AG04450 (cell line): ENCODE results near the gene APEH. TPM values are rescaled to one million over a fixed set of nuclear protein-coding genes. Genes with fewer than 3 reads are reported as not detected.

Source experiments
- CTCF ChIA-PET: fragments of 300-600, 350-600 bp; formaldehyde crosslinking; extraction: SDS; loops from one replicate; lab custom pipeline; 2022; ENCODE audit warnings: antibody characterized with exemption, inconsistent platforms; lab: Charles Lee
- POLR2A ChIA-PET: fragments of 350-600 bp; formaldehyde crosslinking; extraction: SDS; loops from one replicate; lab custom pipeline; 2021; ENCODE audit warnings: antibody characterized with exemption, inconsistent platforms; lab: Yijun Ruan, JAX
- DNase-seq: peaks from one replicate; pipeline ENCODE4 v3.0.0-alpha.2; 2011; ENCODE audit warnings: low read depth, low spot score
- H3K27ac ChIP-seq: one replicate; pipeline ENCODE4 v1.5.1; 2012; ENCODE audit warnings: low read depth, low read length, control low read depth
- H3K27me3 ChIP-seq: one replicate; pipeline ENCODE4 v1.6.0; 2012; ENCODE audit warnings: low read length; ENCODE audit not compliant: control insufficient read depth, insufficient read depth
- H3K4me3 ChIP-seq: 2 replicates; pipeline ENCODE4 v1.5.1; 2011; ENCODE audit warnings: mild to moderate bottlenecking, low read depth, low read length, control low read depth
- H3K9me3 ChIP-seq: 2 replicates; pipeline ENCODE4 v1.5.1; 2012; ENCODE audit warnings: low read length; ENCODE audit not compliant: control insufficient read depth, insufficient read depth
- CTCF ChIP-seq: IDR thresholded peaks from 2 replicates; pipeline ENCODE4 v1.5.1; 2011; ENCODE audit warnings: low read depth, low read length, control low read depth, inconsistent platforms
- polyA plus RNA-seq: library from polyadenylated mRNA; depleted of rRNA; stranded (reverse); fragments of >200 nt; gene quantifications from 2 replicates; pipeline ENCODE4 v1.2.3, GENCODE V29; 2011

APEH gene
- polyA plus RNA-seq, 1 experiment: 85.3 TPM

- ChIA-PET CTCF (no interaction called here), POLR2A (no interaction called here)
- Histone ChIP-seq H3K27me3 (peaks cover 20% of the 10 kb centered on the region), H3K4me3 (no peak overlapping the region), H3K9me3 (no peaks in the 10 kb centered on the region), H3K27ac (no peak overlapping the region)
- TF ChIP-seq CTCF: no peak
- DNase-seq: no peak
Observed at GRCh38 chr3:49653621-49654020, 20.5 kb upstream of the APEH start.

- CTCF ChIA-PET: interaction anchor here (1.0 kb wide), 1 partner anchor 115 kb away, joined by 3 read pairs; no protein-coding TSS in a partner anchor
- no peak for TF ChIP-seq CTCF
- H3K9me3 ChIP-seq: no peaks in the 10 kb centered on the region
- POLR2A ChIA-PET: no interaction called here
- no peak overlapping the region for H3K4me3 ChIP-seq
- no peak for DNase-seq
- peaks cover 20% of the 10 kb centered on the region for H3K27me3 ChIP-seq
- H3K27ac ChIP-seq: no peak overlapping the region
Observed at GRCh38 chr3:49654176-49654825, 19.9 kb upstream of the APEH start.

- H3K27me3 ChIP-seq: peaks cover 19% of the 10 kb centered on the region
- no peak for DNase-seq
- no peak overlapping the region for H3K4me3 ChIP-seq
- no peaks in the 10 kb centered on the region for H3K9me3 ChIP-seq
- no peak overlapping the region for H3K27ac ChIP-seq
- ChIA-PET CTCF (interaction anchor here (1.0 kb wide), 1 partner anchor 115 kb away, joined by 3 read pairs; no protein-coding TSS in a partner anchor), POLR2A (no interaction called here)
- TF ChIP-seq CTCF: no peak
Observed at GRCh38 chr3:49654955-49655556, 19.1 kb upstream of the APEH start.

- TF ChIP-seq CTCF: no peak
- CTCF ChIA-PET: interaction anchor here (1.0 to 1.8 kb wide), 2 partner anchors 116 kb away, joined by 3 to 7 read pairs; no protein-coding TSS in a partner anchor
- no peaks in the 10 kb centered on the region; the same call in 1 of the 2 replicates for H3K9me3 ChIP-seq
- no peak for DNase-seq
- POLR2A ChIA-PET: no interaction called here
- no peak overlapping the region for H3K4me3 ChIP-seq
- peaks cover 17% of the 10 kb centered on the region for H3K27me3 ChIP-seq
- H3K27ac ChIP-seq: no peak overlapping the region
Observed at GRCh38 chr3:49655731-49656285, 18.3 kb upstream of the APEH start.
